MM.1S (cell line): Measurements from ENCODE around the gene HIP1.

Experiments used
- EZH2 ChIP-seq: fragments of 300-600 bp; sonication (generic); optimal IDR thresholded peaks from 2 replicates; pipeline ENCODE3; 2017; ENCODE audit warnings: low read depth, mild to moderate bottlenecking, antibody characterized with exemption, low read length, mixed read lengths
- EZH2phosphoT487 ChIP-seq: fragments of 300-600 bp; sonication (generic); IDR thresholded peaks from 2 replicates; pipeline ENCODE4 v1.6.1; 2018; ENCODE audit warnings: antibody characterized with exemption, low read length
- TF ChIP-seq, protein P1 (sequence below): fragments of 300-600 bp; sonication (generic); IDR thresholded peaks from 2 replicates; pipeline ENCODE4 v1.5.1; 2016; ENCODE audit warnings: antibody characterized with exemption, low read length, mixed read lengths

DNA sequence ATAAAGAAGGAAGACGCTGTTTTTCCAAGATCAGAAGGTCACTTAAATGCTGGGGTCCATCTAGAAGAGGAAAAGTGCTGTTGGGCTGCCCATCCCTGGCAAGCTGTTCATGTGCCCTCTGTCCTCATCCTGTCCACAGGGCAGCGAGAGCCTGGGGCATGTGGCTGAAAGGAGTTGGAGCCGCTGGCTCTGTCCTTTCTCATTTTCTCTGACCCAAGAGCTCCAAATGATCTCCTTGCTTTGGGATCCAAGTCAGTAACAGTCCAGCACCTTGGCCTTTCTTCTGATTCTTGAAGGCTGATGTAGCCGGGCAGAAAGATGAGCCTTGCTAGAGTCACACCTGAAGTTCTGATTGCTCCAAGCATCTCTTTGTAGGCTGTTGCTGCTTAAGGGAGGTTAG, 202.2 kb downstream of the HIP1 start:
- TF ChIP-seq, protein P1, sequence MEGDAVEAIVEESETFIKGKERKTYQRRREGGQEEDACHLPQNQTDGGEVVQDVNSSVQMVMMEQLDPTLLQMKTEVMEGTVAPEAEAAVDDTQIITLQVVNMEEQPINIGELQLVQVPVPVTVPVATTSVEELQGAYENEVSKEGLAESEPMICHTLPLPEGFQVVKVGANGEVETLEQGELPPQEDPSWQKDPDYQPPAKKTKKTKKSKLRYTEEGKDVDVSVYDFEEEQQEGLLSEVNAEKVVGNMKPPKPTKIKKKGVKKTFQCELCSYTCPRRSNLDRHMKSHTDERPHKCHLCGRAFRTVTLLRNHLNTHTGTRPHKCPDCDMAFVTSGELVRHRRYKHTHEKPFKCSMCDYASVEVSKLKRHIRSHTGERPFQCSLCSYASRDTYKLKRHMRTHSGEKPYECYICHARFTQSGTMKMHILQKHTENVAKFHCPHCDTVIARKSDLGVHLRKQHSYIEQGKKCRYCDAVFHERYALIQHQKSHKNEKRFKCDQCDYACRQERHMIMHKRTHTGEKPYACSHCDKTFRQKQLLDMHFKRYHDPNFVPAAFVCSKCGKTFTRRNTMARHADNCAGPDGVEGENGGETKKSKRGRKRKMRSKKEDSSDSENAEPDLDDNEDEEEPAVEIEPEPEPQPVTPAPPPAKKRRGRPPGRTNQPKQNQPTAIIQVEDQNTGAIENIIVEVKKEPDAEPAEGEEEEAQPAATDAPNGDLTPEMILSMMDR: no peak
- TF ChIP-seq EZH2phosphoT487: no peak
- no peak for TF ChIP-seq EZH2
